HG03135 (cell line): Measurements from ENCODE around the gene EIF4H.
"Not testable (repeated sequence)": the region's sequence is repeated elsewhere in the genome, so short reads cannot be mapped to it uniquely, and the experiment has no call there.

ENCODE experiments used
- ATAC-seq: cut with Tn5 transposase; IDR thresholded peaks from one replicate; pipeline ENCODE4 v1.9.1; 2021; ENCODE audit warnings: mild to moderate bottlenecking, moderate library complexity; ENCODE audit not compliant: unreplicated experiment

Gene EIF4H

DNA sequence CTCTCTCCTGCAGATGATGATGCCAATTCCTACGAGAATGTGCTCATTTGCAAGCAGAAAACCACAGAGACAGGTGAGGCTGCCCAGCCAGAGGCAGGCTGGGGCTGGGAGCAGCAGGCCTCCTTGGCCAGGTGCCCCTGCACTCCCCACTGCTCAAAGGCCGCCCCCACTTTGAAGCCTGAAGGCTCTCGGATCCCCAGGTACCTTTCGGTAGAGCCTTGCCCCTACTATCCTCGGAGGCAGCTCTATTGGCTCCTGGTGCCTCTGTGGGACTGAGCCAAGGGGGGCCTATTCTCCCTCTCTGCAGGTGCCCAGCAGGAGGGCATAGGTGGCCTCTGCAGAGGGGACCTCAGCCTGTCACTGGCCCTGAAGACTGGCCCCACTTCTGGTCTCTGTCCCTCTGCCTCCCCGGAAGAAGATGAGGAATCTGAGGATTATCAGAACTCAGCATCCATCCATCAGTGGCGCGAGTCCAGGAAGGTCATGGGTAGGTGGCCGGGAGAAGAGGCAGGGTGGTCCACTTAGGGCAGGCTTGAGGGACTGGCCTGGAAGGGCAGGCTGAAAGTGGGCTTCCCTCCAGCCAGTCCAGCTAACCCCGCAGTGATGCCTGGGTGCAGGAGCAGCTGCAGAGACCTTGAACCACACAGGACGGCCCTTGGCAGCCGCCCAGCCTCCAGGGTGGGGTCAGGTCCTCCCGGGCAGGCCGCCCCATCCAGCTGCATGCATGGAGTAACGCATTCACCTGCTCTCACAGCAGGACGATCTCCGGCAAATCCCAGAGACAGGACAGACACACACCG lies 49.8 kb downstream of the EIF4H start:
- no peak for ATAC-seq

DNA sequence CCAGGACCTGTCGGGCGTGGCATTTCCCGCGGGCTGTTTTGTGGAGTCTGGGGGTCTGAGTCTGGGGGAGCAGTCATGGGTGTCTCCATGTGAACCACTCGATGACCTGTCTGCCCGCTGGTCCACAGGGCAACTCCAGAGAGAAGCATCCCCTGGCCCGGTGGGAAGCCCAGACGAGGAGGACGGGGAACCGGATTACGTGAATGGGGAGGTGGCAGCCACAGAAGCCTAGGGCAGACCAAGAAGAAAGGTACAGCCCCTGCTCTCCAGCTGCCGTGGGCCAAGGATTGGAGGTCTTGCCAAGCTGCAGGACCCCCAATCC lies 50.3 kb downstream of the EIF4H start:
- no peak for ATAC-seq

DNA sequence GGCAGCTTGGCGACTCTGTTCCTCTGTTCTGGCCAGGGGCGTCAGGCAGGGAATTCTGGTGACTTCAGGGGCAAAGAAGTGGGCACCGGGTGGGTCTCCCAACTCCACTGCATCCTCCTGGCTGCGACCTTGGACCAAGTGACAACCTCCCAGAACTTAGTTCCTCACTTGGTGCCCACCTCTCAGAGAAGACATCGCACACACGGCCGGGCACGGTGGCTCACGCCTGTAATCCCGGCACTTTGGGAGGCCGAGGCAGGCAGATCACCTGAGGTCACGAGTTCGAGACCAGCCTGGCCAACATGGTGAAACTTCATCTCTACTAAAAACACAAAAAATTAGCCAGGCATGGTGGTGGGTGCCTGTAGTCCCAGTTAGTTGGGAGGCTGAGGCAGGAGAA lies 50.8 kb downstream of the EIF4H start:
- not testable (repeated sequence) for ATAC-seq

DNA sequence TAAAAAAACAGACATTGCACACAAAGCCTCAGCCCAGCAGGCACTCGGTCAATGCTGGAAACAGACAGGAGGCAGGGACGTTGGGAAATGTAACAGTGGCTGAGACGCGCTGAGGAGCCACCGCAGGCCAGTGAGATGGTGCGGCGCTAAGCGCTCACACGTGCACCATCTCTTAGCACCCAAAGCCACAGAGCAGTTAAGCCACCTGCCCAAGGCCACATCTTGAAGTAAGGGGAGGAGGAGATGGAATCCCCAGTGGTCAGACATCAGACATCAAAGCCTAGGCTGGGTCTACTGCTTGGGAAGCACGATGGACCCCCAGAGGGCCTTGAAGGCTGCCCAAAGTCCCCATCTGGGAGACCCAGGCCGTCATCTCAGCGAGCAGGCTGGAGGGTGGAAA lies 51.2 kb downstream of the EIF4H start:
- ATAC-seq, result no peak

DNA sequence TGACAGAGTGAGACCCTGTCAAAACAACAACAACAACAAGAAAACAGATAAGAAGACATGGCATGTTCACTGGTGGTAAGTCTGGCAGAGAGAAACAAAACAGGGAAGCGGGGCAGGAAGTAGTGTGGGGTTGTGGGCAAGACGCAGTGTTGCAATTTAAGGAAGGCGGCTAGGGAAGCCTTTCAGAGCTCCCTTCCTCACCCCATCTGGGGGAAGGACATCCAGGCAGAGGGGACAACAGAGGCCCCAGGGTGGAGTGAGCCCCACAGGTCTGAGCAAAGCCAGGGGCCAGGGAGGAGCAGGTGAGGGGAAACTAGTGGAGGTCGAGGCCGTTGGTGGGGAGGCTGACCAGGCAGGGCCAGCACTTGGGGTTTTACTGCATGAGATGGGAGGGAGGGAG lies 52.5 kb downstream of the EIF4H start:
- ATAC-seq, result no peak

DNA sequence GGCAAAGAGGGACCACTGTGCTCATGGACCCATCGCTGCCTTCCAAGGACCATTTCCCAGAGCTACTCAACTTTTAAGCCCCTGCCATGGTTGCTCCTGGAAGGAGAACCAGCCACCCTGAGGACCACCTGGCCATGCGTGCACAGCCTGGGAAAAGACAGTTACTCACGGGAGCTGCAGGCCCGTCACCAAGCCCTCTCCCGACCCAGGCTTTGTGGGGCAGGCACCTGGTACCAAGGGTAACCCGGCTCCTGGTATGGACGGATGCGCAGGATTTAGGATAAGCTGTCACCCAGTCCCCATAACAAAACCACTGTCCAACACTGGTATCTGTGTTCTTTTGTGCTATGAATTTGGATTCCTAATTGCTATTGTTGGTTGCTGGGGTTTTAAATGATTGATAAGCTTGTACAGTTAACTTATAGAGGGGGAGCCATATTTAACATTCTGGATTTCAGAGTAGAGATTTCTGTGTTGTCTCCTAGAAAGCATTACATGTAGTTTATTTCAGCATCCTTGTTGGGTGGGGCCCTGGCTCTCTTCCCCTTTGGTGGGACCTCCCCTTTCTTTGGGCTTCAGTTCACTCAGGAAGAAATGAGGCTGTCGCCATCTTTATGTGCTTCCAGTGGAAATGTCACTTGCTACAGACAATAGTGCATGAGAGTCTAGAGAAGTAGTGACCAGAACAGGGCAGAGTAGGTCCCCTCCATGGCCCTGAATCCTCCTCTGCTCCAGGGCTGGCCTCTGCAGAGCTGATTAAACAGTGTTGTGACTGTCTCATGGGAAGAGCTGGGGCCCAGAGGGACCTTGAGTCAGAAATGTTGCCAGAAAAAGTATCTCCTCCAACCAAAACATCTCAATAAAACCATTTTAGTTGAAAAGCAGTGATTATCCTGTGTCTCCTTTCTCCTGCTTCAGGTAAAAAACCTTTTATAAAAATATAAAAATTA lies 55.1 kb downstream of the EIF4H start:
- no peak for ATAC-seq

DNA sequence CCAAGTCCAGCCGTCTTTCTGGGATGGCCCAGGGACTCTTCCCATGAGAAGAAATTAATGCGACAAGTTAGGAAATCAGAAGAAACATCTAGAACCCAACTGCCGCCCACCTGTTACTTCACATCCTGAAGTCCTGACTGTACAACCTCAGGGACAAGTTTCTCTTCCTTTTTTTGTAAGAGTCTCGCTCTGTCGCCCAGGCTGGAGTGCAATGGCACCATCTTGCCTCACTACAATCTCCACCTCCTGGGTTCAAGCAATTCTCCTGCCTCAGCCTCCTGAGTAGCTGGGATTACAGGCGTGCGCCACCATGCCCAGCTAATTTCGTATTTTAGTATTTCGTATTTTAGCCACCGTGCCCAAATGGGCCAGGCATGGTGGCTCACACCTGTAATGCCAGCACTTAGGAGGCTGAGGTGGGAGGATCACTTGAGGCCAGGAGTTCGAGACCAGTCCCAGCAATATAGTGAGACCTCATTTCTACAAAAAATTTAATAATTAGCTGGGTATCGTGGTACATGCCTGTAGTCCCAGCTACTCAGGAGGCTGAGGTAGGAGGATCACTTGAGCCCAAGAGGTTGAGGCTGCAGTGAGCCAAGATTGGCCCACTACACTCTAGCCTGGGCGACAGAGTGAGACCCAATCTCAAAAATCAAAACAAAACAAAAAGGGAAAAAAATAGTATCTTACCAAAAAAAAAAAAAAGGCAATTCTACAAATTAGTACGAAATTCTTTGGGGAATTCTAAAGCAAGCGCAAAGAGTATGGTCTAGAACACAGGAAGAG lies 56.5 kb downstream of the EIF4H start:
- ATAC-seq, result peak; percentile 4

DNA sequence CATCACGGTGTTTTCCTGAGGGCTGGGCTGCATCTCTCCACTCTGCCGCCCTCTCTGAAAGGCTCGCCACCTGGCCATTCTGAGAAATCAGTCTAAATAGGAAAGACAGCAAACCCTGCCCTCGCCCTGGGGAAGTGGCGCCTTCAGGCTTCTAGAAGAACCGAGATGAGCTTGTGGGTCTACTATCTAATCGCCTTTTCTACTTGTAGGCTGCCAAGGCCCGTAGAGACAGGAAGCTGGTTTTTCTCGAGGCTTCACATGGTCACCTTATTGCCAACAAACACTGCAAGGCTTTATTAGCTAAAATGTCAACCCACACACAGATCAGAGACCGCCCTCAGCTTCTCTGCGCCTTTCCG lies 57.1 kb downstream of the EIF4H start:
- ATAC-seq, result peak; percentile 60

DNA sequence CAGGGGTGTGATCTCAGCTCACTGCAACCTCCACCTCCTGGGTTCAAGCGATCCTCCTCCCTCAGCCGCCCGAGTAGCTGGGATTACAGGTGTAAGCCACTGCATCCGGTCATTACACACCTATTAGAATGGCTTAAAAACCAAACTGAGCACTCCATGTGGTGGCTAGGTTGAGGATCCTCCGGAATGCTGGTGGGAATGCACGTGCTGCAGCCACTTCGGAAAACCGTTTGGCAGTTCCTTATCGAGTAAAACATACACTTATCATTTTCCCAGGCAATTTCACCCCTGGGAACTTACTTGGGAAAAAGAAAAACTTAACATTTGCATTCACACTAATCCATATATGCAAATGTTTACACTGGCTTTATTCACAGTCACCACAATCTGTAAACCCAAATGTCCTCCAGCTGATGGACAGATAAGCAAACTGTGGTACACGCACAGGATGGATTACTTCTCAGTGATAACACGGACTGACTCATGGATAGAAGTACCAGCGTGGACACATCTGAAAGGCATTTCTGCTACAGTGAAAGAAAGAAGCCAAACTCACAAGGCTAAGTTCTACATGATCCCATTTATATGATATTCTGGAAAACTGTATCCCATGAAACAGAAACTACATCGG lies 59.6 kb downstream of the EIF4H start:
- no peak for ATAC-seq

DNA sequence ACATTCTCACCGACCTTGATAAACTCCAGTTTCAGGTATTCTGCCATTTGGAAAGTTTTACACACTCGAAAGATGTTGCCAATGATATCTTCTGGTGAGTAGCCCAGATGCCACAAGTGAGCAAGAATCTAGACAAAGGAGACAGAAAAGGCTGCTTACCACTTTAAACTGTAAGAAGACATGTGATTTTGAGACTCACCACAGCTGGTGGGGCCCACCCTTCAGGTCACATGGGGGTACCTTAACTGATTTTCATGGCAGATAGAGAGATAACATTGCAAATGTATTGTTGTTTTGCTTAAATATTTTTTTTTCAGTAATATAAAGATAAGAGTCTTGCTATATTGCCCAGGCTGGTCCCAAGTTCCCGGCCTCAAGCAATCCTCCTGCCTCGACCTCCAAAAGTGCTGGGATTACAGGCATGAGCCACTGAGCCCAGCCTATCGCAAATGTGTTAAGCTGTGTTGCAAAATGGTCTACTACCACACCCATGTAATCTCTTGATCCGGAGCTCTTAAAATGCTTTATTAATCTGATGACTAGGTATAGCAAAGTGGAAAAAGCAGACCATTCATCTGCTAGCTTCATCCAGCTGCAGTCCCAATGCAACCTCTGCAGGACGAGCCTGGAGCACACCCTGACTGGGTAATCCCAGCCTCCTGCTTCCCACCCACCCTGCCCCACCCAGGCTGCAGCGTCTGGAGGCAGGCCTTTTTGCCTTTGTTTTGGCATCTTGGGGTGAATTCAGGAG lies 61.5 kb downstream of the EIF4H start:
- no peak for ATAC-seq

DNA sequence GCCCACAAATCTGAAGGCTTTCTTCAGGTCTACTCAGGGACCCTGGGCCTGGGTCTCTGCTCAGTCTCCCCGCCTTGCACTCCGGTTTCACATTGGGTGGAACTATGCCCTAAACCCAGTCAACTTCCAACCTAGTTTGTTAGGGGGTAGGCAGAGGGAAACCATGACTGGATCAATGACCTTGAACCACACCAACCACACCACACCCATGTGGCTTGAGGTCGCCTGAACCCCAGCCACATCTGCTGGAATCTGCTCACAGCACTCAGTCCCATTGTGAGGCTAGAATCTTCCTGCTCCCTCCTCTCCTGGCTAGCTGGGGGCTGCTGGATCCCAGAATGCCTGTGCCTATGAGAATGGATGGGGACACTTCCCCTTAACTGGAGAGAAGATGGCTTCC lies 62.1 kb downstream of the EIF4H start:
- no peak for ATAC-seq

DNA sequence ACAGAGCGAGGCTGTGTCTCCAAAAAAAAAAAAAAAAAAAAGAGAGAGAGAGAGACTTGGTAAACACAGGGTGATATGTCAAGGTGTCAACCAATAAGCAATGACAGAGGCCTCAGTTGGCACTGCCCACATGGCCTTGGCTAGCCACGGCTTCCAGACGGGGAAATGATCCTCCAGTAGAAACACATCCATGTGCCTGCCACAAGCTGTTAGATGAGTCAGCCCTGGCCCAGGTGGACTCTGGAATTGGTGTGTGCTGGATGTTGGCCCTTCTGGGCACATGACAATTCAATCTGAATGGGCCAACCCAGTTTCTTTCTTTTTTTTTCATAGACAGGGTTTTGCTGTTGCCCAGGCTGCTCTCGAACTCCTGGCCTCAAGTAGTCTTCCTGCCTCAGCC lies 66.3 kb downstream of the EIF4H start:
- ATAC-seq, result no peak

DNA sequence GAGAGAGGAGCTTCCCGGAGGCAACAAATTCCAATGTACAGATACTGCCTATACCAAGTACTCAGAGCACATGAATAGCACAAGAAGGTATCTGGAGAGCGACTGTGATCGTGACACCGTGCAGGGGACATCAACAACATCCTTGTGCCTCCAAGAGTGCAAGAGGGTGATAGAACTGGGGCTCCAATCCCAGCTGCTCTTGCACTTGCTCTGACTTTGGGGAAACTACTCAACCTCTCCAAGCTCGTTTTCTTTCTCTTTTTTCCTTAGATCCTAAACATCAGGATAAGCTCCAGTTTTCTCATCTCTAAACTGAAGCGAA lies 67.9 kb downstream of the EIF4H start:
- ATAC-seq, result no peak

DNA sequence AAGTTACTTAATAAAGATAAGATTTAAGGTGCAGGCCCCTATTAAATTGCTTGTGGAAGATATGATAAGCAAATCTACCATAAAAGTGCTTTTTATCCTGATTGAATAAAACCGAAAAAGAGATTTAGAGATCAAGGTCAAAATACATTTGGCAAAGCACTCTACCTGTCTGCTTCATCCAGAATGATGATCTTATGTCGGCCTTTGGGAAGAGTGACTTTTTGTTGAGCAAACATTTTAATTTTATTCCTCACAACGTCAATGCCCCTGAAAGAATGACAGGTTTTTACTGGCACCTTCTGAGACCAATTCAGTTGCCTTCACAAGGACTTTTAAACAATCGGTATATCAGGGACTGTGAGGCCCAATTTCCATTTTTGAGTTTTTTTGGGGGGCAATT lies 72.3 kb downstream of the EIF4H start:
- no peak for ATAC-seq
